PC-3 (cell line): Measurements from ENCODE around the gene NAV2. TPM values are rescaled to one million over a fixed set of nuclear protein-coding genes. Genes with fewer than 3 reads are reported as not detected.

Experiments used
- ATAC-seq: fragments of 200-7000 bp; cut with Tn5 transposase; 2 replicates; pipeline ENCODE4 v1.9.1; 2020; ENCODE audit warnings: mild to moderate bottlenecking, moderate library complexity
- BruUV-seq: library from RNA; stranded (reverse); fragments of 400-500 nt; replicated peaks from 2 replicates; lab custom pipeline; 2021; lab: Mats Ljungman, UMichigan
- CTCF ChIA-PET: fragments of 300-600 bp; sonication (Branson Sonifier 250); formaldehyde crosslinking; loops from one replicate; lab custom pipeline; 2022; ENCODE audit warnings: antibody characterized with exemption; lab: Charles Lee
- POLR2A ChIA-PET: fragments of 300-600 bp; sonication (Branson Sonifier 250); formaldehyde crosslinking; loops from one replicate; lab custom pipeline; 2022; ENCODE audit warnings: antibody characterized with exemption; ENCODE audit not compliant: unreplicated experiment; lab: Charles Lee
- DNase-seq: peaks from one replicate; pipeline ENCODE4 v3.0.0-alpha.2; 2015
- H2AFZ ChIP-seq: fragments of 300-600 bp; sonication (generic); 2 replicates; pipeline ENCODE4 v1.6.0; 2016; ENCODE audit warnings: antibody characterized with exemption, low read length
- H3F3A ChIP-seq: fragments of 300-600 bp; sonication (generic); one replicate; pipeline ENCODE4 v1.6.0; 2017; ENCODE audit warnings: antibody characterized with exemption, low read length, control low read depth, mild to moderate bottlenecking; ENCODE audit not compliant: unreplicated experiment
- H3K27ac ChIP-seq: fragments of 300-600 bp; sonication (generic); 2 replicates; pipeline ENCODE4 v1.5.1; 2016; ENCODE audit warnings: mild to moderate bottlenecking, low read length
- H3K27me3 ChIP-seq: fragments of 300-600 bp; sonication (generic); 2 replicates; pipeline ENCODE4 v1.6.1; 2016; ENCODE audit warnings: low read length, mixed read lengths
- H3K36me3 ChIP-seq: fragments of 300-600 bp; sonication (generic); 2 replicates; pipeline ENCODE4 v1.6.1; 2016; ENCODE audit warnings: low read depth, mixed run types, low read length, mixed read lengths
- H3K4me1 ChIP-seq: fragments of 300-600 bp; sonication (generic); 2 replicates; pipeline ENCODE4 v1.5.1; 2016; ENCODE audit warnings: low read length; ENCODE audit not compliant: insufficient read depth
- H3K4me2 ChIP-seq: fragments of 300-600 bp; sonication (generic); 2 replicates; pipeline ENCODE4 v1.6.0; 2016; ENCODE audit warnings: low read length
- H3K4me3 ChIP-seq: fragments of 300-600 bp; sonication (generic); 2 replicates; pipeline ENCODE4 v1.5.1; 2016; ENCODE audit warnings: mild to moderate bottlenecking, low read length, mixed read lengths
- H3K79me2 ChIP-seq: fragments of 300-600 bp; sonication (generic); 2 replicates; pipeline ENCODE4 v1.6.1; 2017; ENCODE audit warnings: low read length, mixed read lengths
- H3K9ac ChIP-seq: fragments of 300-600 bp; sonication (generic); 2 replicates; pipeline ENCODE4 v1.6.0; 2016; ENCODE audit warnings: mild to moderate bottlenecking, low read length
- H3K9me2 ChIP-seq: fragments of 300-600 bp; sonication (generic); replicated peaks from 2 replicates; pipeline ENCODE4 v1.6.1; 2016; ENCODE audit warnings: mixed run types, low read length, mixed read lengths
- H3K9me3 ChIP-seq: fragments of 300-600 bp; sonication (generic); 2 replicates; pipeline ENCODE4 v1.6.1; 2016; ENCODE audit warnings: low read length, mixed read lengths
- H4K20me1 ChIP-seq: fragments of 300-600 bp; sonication (generic); 2 replicates; pipeline ENCODE4 v1.6.1; 2016; ENCODE audit warnings: low read length, mixed read lengths
- EZH2 ChIP-seq: fragments of 300-600 bp; sonication (generic); IDR thresholded peaks from one replicate; pipeline ENCODE4 v1.6.1; 2017; ENCODE audit warnings: antibody characterized with exemption, mild to moderate bottlenecking, low read length; ENCODE audit not compliant: unreplicated experiment
- EZH2phosphoT487 ChIP-seq: fragments of 300-600 bp; sonication (generic); IDR thresholded peaks from 2 replicates; pipeline ENCODE4 v1.6.1; 2018; ENCODE audit warnings: mild to moderate bottlenecking, antibody characterized with exemption, low read length, borderline replicate concordance
- intact Hi-C: fragments of 100-400 bp; cut with micrococcal nuclease; formaldehyde crosslinking; loops from 2 replicates; pipeline ENCODE4 v1.9.0; 2023
- total RNA-seq: library from RNA; depleted of rRNA; stranded (reverse); fragments of >200 nt; gene quantifications from 2 replicates; pipeline ENCODE4 v1.2.3, GENCODE V29; 2014
- TF ChIP-seq, protein P1 (sequence below): fragments of 300-600 bp; sonication (generic); conservative IDR thresholded peaks from 2 replicates; pipeline ENCODE4 v1.5.1; 2017; ENCODE audit warnings: antibody characterized with exemption, low read depth, mild to moderate bottlenecking, low read length

The NAV2 gene
- total RNA-seq, 1 experiment from 2014 or later, result 10.4 TPM

GRCh38 chr11:19763330-19763729 is 50.7 kb downstream of the NAV2 start:
- Histone ChIP-seq H2AFZ (no peak overlapping the region), H3F3A (no peaks in the 10 kb centered on the region), H3K27ac (no peak overlapping the region), H3K4me3 (no peak overlapping the region), H3K9me2 (no peaks in the 10 kb centered on the region), H3K4me2 (no peak overlapping the region), H3K79me2 (no peaks in the 10 kb centered on the region), H3K9ac (no peak overlapping the region), H4K20me1 (peaks cover 13% of the 10 kb centered on the region; the same call in 1 of the 2 replicates), H3K27me3 (no peaks in the 10 kb centered on the region), H3K4me1 (peaks cover 8% of the 10 kb centered on the region), H3K9me3 (no peaks in the 10 kb centered on the region), H3K36me3 (no peaks in the 10 kb centered on the region)
- POLR2A ChIA-PET, result no interaction called here
- intact Hi-C loops, result no loop called here
- TF ChIP-seq EZH2 (no peak), EZH2phosphoT487 (no peak)
- TF ChIP-seq, protein P1, sequence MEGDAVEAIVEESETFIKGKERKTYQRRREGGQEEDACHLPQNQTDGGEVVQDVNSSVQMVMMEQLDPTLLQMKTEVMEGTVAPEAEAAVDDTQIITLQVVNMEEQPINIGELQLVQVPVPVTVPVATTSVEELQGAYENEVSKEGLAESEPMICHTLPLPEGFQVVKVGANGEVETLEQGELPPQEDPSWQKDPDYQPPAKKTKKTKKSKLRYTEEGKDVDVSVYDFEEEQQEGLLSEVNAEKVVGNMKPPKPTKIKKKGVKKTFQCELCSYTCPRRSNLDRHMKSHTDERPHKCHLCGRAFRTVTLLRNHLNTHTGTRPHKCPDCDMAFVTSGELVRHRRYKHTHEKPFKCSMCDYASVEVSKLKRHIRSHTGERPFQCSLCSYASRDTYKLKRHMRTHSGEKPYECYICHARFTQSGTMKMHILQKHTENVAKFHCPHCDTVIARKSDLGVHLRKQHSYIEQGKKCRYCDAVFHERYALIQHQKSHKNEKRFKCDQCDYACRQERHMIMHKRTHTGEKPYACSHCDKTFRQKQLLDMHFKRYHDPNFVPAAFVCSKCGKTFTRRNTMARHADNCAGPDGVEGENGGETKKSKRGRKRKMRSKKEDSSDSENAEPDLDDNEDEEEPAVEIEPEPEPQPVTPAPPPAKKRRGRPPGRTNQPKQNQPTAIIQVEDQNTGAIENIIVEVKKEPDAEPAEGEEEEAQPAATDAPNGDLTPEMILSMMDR, result no peak
- BruUV-seq, result no TSS peak
- no peak for ATAC-seq
- DNase-seq, result no peak
- CTCF ChIA-PET, result no interaction called here

GRCh38 chr11:19766206-19766605 is 53.6 kb downstream of the NAV2 start:
- H3K9me2 ChIP-seq, result no peaks in the 10 kb centered on the region
- H3K79me2 ChIP-seq, result peaks cover 4% of the 10 kb centered on the region; the same call in 1 of the 2 replicates
- no peaks in the 10 kb centered on the region for H3K9me3 ChIP-seq
- POLR2A ChIA-PET, result no interaction called here
- no peak overlapping the region for H3K4me3 ChIP-seq
- peaks cover 19% of the 10 kb centered on the region; the same call in 1 of the 2 replicates for H4K20me1 ChIP-seq
- CTCF ChIA-PET, result no interaction called here
- H3K36me3 ChIP-seq, result no peaks in the 10 kb centered on the region
- H3K4me2 ChIP-seq, result no peak overlapping the region
- ATAC-seq (peak; percentile 45; the same call in 1 of the 2 replicates), DNase-seq (no peak)
- no peak for TF ChIP-seq EZH2phosphoT487
- TF ChIP-seq EZH2, result no peak
- TF ChIP-seq, protein P1, result no peak
- peaks cover 25% of the 10 kb centered on the region for H3K4me1 ChIP-seq
- no peak overlapping the region for H3K27ac ChIP-seq
- no TSS peak for BruUV-seq
- no peaks in the 10 kb centered on the region for H3F3A ChIP-seq
- no peak overlapping the region for H3K9ac ChIP-seq
- intact Hi-C loops, result no loop called here
- H2AFZ ChIP-seq, result no peak overlapping the region
- no peaks in the 10 kb centered on the region for H3K27me3 ChIP-seq

- TF ChIP-seq EZH2 (no peak), EZH2phosphoT487 (no peak)
- TF ChIP-seq, protein P1, result no peak
- H3K4me3 ChIP-seq, result no peak overlapping the region
- H3K4me1 ChIP-seq, result peaks cover 25% of the 10 kb centered on the region
- no peaks in the 10 kb centered on the region for H3K36me3 ChIP-seq
- H2AFZ ChIP-seq, result no peak overlapping the region
- ChIA-PET CTCF (interaction anchor here (0.6 kb wide), 1 partner anchor 203 kb away, joined by 3 read pairs; no protein-coding TSS in a partner anchor), POLR2A (no interaction called here)
- H3K9me3 ChIP-seq, result no peaks in the 10 kb centered on the region
- H3F3A ChIP-seq, result no peaks in the 10 kb centered on the region
- no TSS peak for BruUV-seq
- intact Hi-C loops, result no loop called here
- no peak overlapping the region for H3K9ac ChIP-seq
- no peak overlapping the region for H3K27ac ChIP-seq
- no peak overlapping the region for H3K4me2 ChIP-seq
- H3K9me2 ChIP-seq, result no peaks in the 10 kb centered on the region
- no peaks in the 10 kb centered on the region for H3K27me3 ChIP-seq
- H4K20me1 ChIP-seq, result peaks cover 22% of the 10 kb centered on the region; the same call in 1 of the 2 replicates
- peak; percentile 80 for ATAC-seq
- DNase-seq, result peak; percentile 39
- peaks cover 4% of the 10 kb centered on the region; the same call in 1 of the 2 replicates for H3K79me2 ChIP-seq
Observed at GRCh38 chr11:19766810-19767209, 54.2 kb downstream of the NAV2 start.
